NT2/D1 (cell line): ENCODE results near the gene REP15.
"Not testable (repeated sequence)": the region's sequence is repeated elsewhere in the genome, so short reads cannot be mapped to it uniquely, and the experiment has no call there.

ENCODE experiments used
- DNase-seq: peaks from one replicate; pipeline ENCODE4 v3.0.0-alpha.2; 2011; ENCODE audit warnings: low read depth, low spot score
- H3K27me3 ChIP-seq: 2 replicates; pipeline ENCODE4 v1.6.0; 2011; ENCODE audit warnings: mild to moderate bottlenecking; ENCODE audit not compliant: insufficient read length, insufficient read depth
- H3K36me3 ChIP-seq: 2 replicates; pipeline ENCODE4 v1.6.1; 2011; ENCODE audit warnings: mild to moderate bottlenecking, low read length, mixed read lengths; ENCODE audit not compliant: insufficient read depth, insufficient read length
- H3K4me1 ChIP-seq: 2 replicates; pipeline ENCODE4 v1.5.1; 2011; ENCODE audit not compliant: insufficient read depth, insufficient read length
- H3K4me3 ChIP-seq: 2 replicates; pipeline ENCODE4 v1.5.1; 2011; ENCODE audit warnings: low read depth; ENCODE audit not compliant: insufficient read length
- H3K9ac ChIP-seq: 2 replicates; pipeline ENCODE4 v1.6.0; 2011; ENCODE audit warnings: low read depth; ENCODE audit not compliant: insufficient read length
- H3K9me3 ChIP-seq: 2 replicates; pipeline ENCODE4 v1.5.1; 2011; ENCODE audit warnings: mild to moderate bottlenecking, low read length; ENCODE audit not compliant: insufficient read depth
- SUZ12 ChIP-seq: IDR thresholded peaks from 2 replicates; pipeline ENCODE4 v1.6.1; 2011; ENCODE audit not compliant: insufficient read length, insufficient read depth; ENCODE audit errors: extremely low read depth
- YY1 ChIP-seq: IDR thresholded peaks from 2 replicates; pipeline ENCODE4 v1.6.1; 2011; ENCODE audit not compliant: insufficient read length, insufficient read depth
- ZNF274 ChIP-seq: IDR thresholded peaks from 2 replicates; pipeline ENCODE4 v1.6.1; 2011; ENCODE audit warnings: mild to moderate bottlenecking, low read depth, low read length

The REP15 gene, protein sequence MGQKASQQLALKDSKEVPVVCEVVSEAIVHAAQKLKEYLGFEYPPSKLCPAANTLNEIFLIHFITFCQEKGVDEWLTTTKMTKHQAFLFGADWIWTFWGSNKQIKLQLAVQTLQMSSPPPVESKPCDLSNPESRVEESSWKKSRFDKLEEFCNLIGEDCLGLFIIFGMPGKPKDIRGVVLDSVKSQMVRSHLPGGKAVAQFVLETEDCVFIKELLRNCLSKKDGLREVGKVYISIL

DNA sequence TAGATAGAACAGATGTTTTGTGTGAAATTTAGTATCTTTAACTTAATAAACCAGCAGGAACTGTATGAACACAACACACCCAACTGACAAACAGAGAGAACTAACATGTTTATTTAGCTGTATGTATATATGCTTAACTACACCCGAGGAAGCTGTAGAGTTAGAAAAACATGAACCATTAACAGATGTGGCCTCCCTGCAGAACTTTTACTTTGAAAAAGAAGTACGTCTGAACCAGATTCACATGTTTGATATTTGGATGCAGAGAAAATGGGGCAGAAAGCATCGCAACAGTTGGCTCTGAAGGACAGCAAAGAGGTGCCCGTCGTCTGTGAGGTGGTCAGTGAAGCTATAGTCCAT lies at the start of gene REP15:
Gene REP15, plus strand, starts transcription at position 155 of the 360 bp plus-strand sequence. Its CDS starts 116 bp downstream, at position 271.
- DNase-seq: no peak
- no peaks in the 10 kb centered on the region for H3K4me1 ChIP-seq
- H3K36me3 ChIP-seq: peaks cover 48% of the 10 kb centered on the region
- TF ChIP-seq YY1 (no peak), ZNF274 (no peak), SUZ12 (no peak)
- H3K9ac ChIP-seq: no peak within 1 kb of the TSS
- no peak within 1 kb of the TSS for H3K4me3 ChIP-seq
- H3K9me3 ChIP-seq: no peaks in the 10 kb centered on the region
- H3K27me3 ChIP-seq: no peaks in the 10 kb centered on the region

DNA sequence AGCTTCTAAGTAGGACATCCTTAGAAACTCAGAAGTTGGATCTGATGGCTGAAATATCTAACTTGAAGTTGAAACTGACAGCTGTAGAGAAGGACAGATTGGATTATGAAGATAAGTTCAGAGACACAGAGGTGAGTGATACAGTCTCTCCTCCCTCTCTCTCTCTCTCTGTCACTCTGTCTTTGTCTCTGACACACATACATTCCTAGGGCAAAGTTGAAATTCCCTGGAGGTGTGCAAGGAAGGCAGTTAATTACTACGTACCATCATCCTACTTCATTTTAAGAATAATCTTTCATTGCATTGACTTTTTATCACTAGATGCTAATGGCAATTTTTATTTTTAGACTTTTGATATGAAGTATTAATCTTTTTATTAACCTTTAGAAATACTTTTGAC lies 46.2 kb upstream of the REP15 start:
- peaks cover 56% of the 10 kb centered on the region for H3K36me3 ChIP-seq
- no peak overlapping the region for H3K4me3 ChIP-seq
- H3K27me3 ChIP-seq: no peaks in the 10 kb centered on the region
- H3K9ac ChIP-seq: no peak overlapping the region
- no peak for TF ChIP-seq YY1
- H3K4me1 ChIP-seq: no peaks in the 10 kb centered on the region
- no peak for DNase-seq
- H3K9me3 ChIP-seq: no peaks in the 10 kb centered on the region

DNA sequence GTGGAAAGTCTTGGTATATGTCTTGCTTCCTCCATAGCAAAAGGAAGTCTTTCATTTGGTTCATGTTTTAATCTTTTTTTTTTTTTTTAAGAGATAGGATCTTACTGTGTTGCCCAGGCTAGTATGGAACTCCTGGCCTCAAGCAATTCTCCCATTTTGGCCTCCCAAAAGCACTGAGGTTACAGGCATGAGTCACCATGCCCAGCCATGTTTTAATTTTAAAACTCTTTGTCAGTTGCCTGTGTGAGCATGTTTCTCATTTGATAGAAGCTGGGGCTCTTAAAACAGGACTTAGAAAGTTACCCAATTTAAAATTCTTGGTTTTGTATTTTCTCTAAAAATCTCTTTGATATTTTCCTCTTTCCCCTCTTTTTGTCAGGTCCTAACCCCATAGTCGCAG lies 45.0 kb upstream of the REP15 start:
- no peak for TF ChIP-seq YY1
- no peak for TF ChIP-seq SUZ12
- no peak for TF ChIP-seq ZNF274
- no peaks in the 10 kb centered on the region for H3K27me3 ChIP-seq
- H3K9ac ChIP-seq: no peak overlapping the region
- H3K4me3 ChIP-seq: no peak overlapping the region
- H3K9me3 ChIP-seq: no peaks in the 10 kb centered on the region
- DNase-seq: no peak
- peaks cover 52% of the 10 kb centered on the region for H3K36me3 ChIP-seq
- H3K4me1 ChIP-seq: no peaks in the 10 kb centered on the region

DNA sequence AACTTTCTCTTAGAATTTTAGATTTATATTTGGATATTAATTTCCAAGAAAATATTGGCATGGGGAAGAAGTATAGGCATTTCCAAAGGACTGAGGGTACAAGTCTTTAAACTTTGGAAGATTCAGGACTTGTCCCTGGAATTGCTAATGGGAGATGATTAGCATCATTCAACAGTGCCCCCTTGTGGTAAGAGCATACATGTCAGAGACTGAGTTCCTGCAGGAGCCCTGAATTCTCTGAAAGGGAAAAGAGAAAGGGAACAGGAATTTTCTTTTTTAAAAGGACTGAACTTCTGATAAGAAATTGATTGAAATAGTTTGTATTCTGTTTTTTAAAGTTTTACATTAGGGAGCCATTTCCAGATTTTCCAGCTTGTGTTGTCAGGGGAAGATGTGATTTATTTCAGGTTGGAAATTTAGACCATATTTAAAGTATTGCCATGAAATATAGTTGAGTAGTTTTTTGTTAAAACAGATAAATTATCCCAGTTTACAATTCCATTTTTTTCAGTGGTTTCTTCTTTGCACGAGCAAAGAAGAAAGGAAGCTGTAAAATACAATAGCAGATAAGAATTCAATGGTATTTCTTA lies 44.0 kb upstream of the REP15 start:
- peaks cover 55% of the 10 kb centered on the region for H3K36me3 ChIP-seq
- no peak for TF ChIP-seq ZNF274
- no peak overlapping the region for H3K9ac ChIP-seq
- peak; percentile 97 for DNase-seq
- H3K4me3 ChIP-seq: no peak overlapping the region
- no peaks in the 10 kb centered on the region for H3K27me3 ChIP-seq
- no peaks in the 10 kb centered on the region for H3K9me3 ChIP-seq
- H3K4me1 ChIP-seq: no peaks in the 10 kb centered on the region

DNA sequence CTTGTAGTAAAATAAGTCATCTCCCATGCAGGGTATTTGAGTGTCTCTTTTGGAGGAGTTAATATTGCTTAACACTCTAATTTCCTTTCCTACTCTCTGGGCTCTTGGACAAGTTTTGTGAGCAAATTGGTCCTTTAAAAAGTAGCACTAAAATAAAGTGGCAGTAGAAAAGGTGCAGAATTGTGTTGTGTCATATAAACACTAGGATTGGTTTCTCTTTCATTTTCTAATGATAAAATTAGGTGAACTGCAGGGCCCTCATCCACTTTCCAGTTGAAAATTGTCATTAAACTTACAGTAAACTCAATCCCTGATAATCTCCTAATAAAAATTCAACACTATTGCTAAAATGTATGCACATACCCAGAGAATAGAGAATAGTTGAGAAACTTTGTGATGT lies 42.6 kb upstream of the REP15 start:
- H3K4me3 ChIP-seq: no peak overlapping the region
- H3K27me3 ChIP-seq: no peaks in the 10 kb centered on the region
- no peak overlapping the region for H3K9ac ChIP-seq
- H3K36me3 ChIP-seq: peaks cover 56% of the 10 kb centered on the region
- no peak for TF ChIP-seq ZNF274
- no peaks in the 10 kb centered on the region for H3K4me1 ChIP-seq
- H3K9me3 ChIP-seq: no peaks in the 10 kb centered on the region
- DNase-seq: no peak

DNA sequence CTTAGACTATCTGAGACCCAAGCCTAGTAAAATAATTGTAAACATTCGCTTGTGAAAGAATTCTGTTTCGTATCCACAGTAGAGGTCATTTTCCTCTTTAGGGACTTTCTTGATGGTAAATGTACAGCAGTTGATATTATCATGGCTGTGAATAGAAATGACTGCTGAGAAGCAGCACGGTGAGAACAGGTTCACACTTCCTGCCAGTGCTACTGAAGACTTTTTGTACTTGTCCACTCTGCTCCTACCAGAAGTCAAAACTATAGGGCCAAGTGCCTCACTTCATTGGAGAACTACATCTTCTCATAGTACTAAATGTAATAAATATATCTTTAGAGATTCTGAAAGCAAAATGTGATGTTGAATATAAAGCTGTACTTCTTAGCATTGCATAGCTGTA lies 40.8 kb upstream of the REP15 start:
- H3K27me3 ChIP-seq, H3K9ac ChIP-seq, DNase-seq, H3K4me3 ChIP-seq, H3K9me3 ChIP-seq, H3K4me1 ChIP-seq: not testable (repeated sequence)
- H3K36me3 ChIP-seq: peaks cover 59% of the 10 kb centered on the region

DNA sequence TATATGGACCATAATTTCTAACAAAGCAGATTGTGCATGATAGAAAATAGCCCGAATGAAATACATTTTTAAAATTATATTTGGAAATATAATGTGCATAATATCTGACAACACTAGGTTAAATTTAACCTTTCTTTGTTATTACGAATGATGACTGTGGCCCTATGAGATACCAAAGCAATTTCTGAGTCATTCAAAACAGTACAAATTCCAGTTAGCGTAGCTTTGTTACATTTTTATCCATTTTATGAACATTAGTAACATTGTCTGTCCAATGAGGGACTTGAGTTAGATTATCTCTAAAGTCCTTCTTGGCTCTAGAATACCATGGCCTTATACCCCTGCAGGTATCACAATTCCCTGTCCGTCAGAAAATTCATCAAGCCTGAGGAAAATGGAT lies 39.0 kb upstream of the REP15 start:
- no peak for TF ChIP-seq SUZ12
- no peak overlapping the region for H3K4me3 ChIP-seq
- H3K4me1 ChIP-seq: no peaks in the 10 kb centered on the region
- no peak for DNase-seq
- H3K36me3 ChIP-seq: peaks cover 70% of the 10 kb centered on the region
- no peak overlapping the region for H3K9ac ChIP-seq
- H3K27me3 ChIP-seq: no peaks in the 10 kb centered on the region
- no peaks in the 10 kb centered on the region for H3K9me3 ChIP-seq

DNA sequence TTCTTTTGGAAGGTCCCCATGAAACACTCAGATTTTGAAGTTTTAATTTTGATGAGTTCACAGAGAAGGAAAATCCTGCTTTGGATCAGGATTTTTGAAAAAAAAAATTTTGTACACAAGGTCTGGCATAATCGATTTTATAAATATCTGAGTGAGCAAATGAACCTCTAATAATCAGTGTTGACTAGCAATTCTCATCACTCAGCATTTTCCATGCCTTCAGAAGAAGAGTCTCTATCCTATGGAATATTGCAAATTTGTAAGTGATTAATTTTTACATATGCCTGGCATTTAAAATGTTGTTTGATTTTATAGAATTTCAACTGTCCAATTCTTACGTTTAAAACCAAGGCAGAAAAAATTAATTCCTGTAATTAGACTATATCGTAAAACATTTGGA lies 30.5 kb upstream of the REP15 start:
- Histone ChIP-seq H3K36me3 (peaks cover 87% of the 10 kb centered on the region), H3K9ac (no peak overlapping the region), H3K4me3 (no peak overlapping the region), H3K27me3 (no peaks in the 10 kb centered on the region), H3K9me3 (no peaks in the 10 kb centered on the region), H3K4me1 (no peaks in the 10 kb centered on the region)
- TF ChIP-seq ZNF274 (no peak), YY1 (no peak), SUZ12 (no peak)
- no peak for DNase-seq
